ENCODE measurements around the gene RNF123.

The RNF123 gene

DNA sequence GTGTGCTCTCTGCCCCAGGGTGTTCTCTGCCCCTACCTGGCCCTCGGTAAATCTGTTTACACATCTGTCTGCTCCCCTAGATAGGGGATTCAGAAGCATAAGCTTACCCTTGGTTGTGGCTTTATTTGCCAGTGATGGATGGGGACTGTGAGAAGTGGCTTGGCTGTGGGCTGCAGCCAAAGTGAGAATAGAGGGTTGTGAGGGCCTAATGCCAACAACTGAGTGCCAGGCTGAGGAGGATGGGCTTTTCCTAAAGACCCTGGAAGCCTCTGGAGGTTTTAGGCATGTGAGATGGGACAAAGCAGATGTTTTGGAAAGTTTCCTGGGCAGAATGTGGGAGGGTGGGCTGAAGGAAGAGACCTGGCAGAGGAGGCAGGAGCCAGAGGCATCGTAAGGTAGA lies 30.6 kb upstream of the RNF123 start:
- no peak for DNase-seq (ENCODE audit: low read depth)

GRCh38 chr3:49659756-49660155 lies 29.6 kb upstream of the RNF123 start:
- DNase-seq (ENCODE audit: low read depth): no peak

DNA sequence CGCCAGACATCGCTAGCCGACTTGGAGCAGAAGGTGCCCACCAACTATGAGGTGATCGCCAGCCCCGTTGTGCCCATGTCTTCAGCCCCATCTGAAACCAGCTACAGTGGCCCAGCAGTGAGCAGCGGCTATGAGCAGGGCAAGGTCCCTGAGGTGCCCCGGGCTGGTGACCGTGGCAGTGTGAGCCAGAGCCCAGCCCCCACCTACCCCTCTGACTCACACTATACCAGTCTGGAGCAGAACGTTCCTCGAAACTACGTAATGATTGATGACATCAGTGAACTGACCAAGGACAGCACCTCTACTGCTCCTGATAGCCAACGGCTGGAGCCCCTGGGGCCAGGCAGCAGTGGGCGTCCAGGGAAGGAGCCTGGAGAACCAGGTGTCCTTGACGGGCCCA lies 28.1 kb upstream of the RNF123 start:
- DNase-seq (ENCODE audit: low read depth): no peak

GRCh38 chr3:49662021-49662420 lies 27.3 kb upstream of the RNF123 start:
- no peak for DNase-seq (ENCODE audit: low read depth)

- no peak for DNase-seq (ENCODE audit: low read depth)
Observed at GRCh38 chr3:49662720-49663413, 26.5 kb upstream of the RNF123 start.

- no peak for DNase-seq (ENCODE audit: low read depth)
Observed at GRCh38 chr3:49663831-49664230, 25.5 kb upstream of the RNF123 start.

DNA sequence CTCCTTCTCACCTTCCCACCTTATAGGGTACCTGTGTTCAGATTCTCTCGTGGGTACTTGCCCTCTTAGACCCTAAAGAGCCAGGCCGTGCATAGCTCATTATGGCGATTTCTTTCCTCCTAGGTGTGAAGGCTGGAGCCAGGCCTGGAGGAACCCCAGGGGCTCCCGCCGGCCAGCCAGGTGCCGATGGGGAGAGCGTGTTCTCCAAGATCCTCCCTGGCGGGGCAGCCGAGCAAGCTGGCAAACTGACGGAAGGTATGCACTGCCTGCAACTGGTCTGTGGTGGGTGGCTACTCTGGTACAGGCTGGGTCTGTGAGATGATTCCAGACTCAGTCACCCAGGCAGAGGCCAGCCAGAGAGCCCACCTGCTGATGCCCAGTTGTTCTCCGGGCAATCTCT lies 25.1 kb upstream of the RNF123 start:
- no peak for DNase-seq (ENCODE audit: low read depth)

GRCh38 chr3:49665822-49666519 lies 23.4 kb upstream of the RNF123 start:
- no peak for DNase-seq (ENCODE audit: low read depth)

DNA sequence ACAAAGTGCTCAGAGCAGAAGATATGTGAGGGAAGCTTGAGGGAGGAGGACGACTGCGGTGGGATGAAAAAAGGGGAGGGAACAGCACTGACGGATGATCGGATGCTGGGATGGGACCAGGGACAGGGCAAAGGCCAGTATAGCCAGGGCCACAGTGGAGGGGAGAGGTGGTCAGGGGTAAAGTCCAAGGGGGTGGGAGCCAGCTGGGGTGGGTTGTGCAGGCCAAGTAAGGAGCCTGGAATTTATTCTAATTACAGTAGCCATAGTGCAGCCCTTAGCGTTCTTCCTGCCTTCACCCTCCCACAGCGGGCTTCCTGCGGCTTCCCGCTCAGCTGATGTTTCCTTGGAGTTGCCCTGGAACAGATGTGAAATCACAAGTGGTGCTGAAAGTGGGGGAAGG lies 22.8 kb upstream of the RNF123 start:
- no peak for DNase-seq (ENCODE audit: low read depth)

DNA sequence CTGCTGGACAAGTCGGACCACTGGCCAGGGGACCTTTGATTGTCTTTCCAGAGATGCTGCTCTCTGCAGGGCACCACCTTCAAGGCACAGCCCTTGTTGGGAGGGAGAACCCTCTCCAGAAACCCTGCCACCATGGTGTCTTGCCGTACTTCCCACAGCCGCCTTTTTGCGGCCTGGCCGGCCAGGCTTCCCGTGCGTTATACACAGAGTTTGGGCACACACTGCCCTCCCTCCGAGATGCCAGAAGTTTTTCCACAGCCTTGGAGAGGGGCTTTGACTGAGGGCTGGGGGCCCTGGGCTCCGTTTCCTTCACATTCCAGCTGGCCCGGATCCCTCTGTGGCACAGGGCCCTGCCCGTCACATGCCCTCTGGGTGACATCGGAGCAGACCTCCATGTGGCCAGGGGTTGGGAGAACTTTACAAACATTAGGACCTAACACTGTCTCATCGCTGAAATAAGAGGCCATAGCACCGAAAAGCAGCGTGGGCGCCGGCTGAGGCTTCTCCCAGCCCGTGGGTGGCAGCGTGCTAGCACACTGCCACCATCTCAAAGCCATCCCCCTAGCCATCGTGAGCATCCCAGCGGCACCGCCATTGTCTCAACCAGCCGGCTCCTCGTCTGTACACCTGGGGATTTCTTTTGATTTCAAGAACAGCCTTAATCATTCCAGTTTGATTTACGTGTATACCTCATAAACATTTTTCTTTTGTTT lies 21.5 kb upstream of the RNF123 start:
- DNase-seq (ENCODE audit: low read depth): no peak

DNA sequence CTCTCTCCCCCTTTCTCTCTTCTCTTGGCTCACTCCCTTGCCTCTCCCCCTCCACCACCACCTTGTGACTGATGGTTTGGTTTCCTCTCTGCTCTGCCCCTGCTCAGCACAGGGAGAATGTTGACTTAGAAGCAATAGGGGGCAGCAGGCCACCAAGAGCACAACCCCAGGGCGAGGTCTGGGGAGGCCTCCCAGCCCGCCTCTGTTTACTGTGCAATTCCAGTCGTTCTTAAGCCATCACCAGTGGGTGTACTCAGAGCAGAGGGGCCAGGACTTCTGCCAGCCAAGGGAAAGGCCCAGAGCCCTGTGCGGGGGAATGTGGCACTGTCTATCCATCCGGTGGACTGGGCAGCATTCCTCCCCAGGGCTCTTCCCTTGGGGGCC lies 21.0 kb upstream of the RNF123 start:
- DNase-seq (ENCODE audit: low read depth): no peak

GRCh38 chr3:49668861-49669260 lies 20.5 kb upstream of the RNF123 start:
- DNase-seq (ENCODE audit: low read depth): no peak

GRCh38 chr3:49669352-49669751 lies 20.0 kb upstream of the RNF123 start:
- DNase-seq (ENCODE audit: low read depth): no peak

DNA sequence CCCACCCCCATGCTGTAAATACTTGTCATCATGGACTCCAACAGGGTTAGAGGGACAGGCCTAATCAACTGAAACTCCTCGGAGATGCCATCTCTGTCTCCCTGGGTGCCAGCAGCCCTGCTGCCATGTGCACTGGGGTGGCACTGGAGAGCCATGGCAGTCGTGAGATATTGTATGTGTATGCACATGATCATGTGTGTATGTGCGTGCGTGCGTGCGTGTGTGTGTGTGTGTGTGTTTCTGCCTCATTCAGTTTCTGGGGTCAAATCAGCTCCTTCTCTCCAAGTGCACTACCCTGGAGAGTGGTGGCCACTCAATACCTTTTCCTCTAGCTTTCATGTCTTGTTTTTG lies 18.4 kb upstream of the RNF123 start:
- DNase-seq (ENCODE audit: low read depth): no peak

DNA sequence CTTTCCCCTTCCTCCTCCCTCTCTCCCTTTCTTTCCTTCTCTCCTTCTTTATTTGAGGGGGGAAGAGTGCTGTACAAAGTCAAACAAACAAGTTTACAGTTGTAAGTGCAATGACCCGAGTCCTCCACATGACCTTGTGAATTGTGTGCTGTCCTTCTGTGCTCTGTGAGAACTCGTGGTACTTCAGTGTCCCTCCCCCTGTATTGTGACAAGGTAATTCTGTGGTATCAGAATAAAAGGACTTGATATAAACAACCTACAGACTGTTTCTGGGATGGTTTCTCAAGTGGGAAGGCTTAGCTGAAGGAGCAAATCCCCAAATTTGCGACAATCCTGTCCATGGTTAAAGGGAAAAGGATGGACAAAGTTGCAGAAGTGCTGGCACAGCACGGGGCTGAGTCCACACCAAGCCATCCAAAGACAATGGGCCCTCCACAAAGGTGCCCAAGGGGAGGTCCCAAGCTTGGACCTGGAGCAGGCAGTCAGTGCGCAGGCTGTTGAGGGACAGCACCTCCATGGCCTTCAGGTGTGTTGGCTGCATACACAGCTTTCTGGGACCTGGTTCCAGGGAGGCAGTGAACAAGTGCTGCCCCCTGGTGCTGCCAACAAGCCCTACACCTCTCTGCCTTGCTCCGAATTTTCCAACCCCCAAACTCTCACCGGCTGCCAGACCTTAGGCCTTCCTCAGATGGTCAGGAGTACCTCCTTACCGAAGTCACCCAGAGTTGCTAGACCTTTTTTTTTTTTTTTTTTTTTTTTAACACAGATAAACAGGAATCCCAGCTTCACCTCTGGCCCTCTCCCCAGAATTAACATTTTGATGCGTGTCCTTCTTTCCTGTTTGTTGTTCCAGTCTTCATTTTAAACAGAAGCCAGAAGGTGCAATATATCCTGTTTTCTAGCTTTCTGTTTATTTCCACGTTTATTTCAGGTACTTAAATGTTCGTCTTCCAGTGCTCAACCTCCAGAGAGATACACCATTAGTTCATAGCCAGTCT lies 17.8 kb upstream of the RNF123 start:
- no peak for DNase-seq (ENCODE audit: low read depth)

DNA sequence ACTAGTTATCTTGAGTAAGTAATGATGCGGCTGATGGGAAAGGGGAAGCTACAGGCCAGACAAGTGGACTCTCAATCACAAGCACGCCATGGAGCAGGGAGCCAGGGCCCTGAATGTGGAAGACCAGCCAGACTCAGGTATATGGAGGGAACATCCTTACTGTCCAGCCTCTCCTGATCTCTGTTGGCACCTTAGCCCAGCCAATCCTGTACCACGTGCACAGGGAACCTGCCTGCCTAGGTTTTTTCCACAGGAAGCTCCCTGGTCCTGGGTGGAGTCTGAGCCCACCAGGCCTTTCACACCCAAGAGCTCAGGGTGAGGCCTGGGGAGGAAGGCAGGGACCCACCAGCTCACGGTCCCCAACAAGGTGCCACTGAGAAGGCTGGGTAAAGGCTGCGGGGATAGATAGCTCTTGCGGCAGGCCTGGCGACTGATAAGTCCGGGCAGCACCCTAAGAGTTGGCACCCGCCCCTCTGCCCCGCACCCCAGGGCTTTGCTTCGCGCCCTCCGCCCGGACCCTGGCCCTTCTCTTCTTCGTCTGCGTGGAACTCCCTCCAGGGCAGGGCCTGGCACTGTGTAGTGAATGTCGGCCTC lies 16.1 kb upstream of the RNF123 start:
- DNase-seq (ENCODE audit: low read depth): no peak

- peak; percentile 94 for DNase-seq (ENCODE audit: low read depth)
Observed at GRCh38 chr3:49673715-49674496, 15.5 kb upstream of the RNF123 start, which contains the start of gene APEH. APEH (plus strand) TSS chr3:49674351; CDS start chr3:49674402, 51 bp downstream.

DNA sequence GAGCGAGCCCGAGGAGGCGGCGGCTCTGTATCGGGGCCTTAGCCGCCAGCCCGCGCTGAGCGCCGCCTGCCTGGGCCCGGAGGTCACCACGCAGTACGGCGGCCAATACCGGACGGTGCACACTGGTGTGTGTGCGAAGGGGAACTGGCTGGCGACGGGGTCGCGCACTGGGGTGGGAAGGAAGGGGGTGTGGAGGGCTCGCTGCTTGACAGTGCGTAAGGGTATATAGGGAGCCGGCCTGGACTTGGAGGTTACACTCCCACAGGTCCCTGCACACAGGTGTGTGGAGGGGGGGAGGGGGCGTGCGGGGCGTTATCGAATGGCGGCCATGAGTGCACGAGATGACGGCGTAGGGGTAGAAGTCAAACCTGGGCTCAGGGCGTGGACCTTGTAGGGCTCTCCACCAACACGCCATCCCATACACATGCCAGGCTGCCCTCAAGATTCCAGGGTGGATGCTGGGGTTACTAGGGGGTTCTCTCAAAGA lies 14.8 kb upstream of the RNF123 start:
- DNase-seq (ENCODE audit: low read depth): no peak

DNA sequence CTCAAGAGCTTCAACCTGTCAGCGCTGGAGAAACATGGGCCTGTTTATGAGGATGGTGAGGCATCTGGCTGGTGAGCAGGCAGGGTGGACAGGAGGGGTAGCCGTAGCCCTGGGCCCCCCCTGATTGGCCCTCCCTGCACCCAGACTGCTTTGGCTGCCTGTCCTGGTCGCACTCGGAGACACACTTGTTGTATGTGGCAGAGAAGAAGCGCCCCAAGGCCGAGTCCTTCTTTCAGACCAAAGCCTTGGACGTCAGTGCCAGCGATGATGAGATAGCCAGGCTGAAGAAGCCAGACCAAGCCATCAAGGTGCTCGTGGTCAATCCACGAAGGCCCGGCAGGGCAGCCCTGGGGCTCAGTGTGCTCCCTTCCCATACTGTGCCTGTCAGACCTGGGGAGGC lies 13.4 kb upstream of the RNF123 start:
- no peak for DNase-seq (ENCODE audit: low read depth)

- DNase-seq (ENCODE audit: low read depth): no peak
Observed at GRCh38 chr3:49680493-49681231, 8.7 kb upstream of the RNF123 start.

Data from non-pigmented ciliary epithelial cell (primary cell).